SK-N-SH treated with all-trans-retinoic acid at 6 μM for 48 hours (cell line): ENCODE measurements around the gene FGF19.

Experiments
- BACH2 ChIP-seq: fragments of 250-450 bp; sonication (Bioruptor Pico); IDR thresholded peaks from 2 replicates; pipeline ENCODE4 v1.9.0; 2021; ENCODE audit warnings: mild to moderate bottlenecking, borderline replicate concordance
- CSDC2 ChIP-seq: fragments of 250-450 bp; sonication (Bioruptor Pico); IDR thresholded peaks from 2 replicates; pipeline ENCODE4 v1.5.0; 2020; ENCODE audit warnings: mild to moderate bottlenecking, moderate library complexity
- ESRRG ChIP-seq: fragments of 250-450 bp; sonication (Bioruptor Pico); IDR thresholded peaks from 2 replicates; pipeline ENCODE4 v1.6.1; 2021; ENCODE audit warnings: mild to moderate bottlenecking
- GLIS3 ChIP-seq: fragments of 250-450 bp; sonication (Bioruptor Pico); IDR thresholded peaks from 2 replicates; pipeline ENCODE4 v1.5.0; 2020; ENCODE audit warnings: mild to moderate bottlenecking, moderate library complexity
- PATZ1 ChIP-seq: fragments of 250-450 bp; sonication (Bioruptor Pico); IDR thresholded peaks from 2 replicates; pipeline ENCODE4 v1.8.0; 2020; ENCODE audit warnings: mild to moderate bottlenecking, moderate library complexity, borderline replicate concordance
- RARB ChIP-seq: fragments of 250-450 bp; sonication (Bioruptor Pico); IDR thresholded peaks from 2 replicates; pipeline ENCODE4 v1.8.0; 2021; ENCODE audit warnings: mild to moderate bottlenecking, moderate library complexity
- SNAI2 ChIP-seq: fragments of 250-450 bp; sonication (Bioruptor Pico); IDR thresholded peaks from 2 replicates; pipeline ENCODE4 v1.5.0; 2020; ENCODE audit warnings: mild to moderate bottlenecking, moderate library complexity
- ZFP30 ChIP-seq: fragments of 450-650 bp; formaldehyde crosslinking; IDR thresholded peaks from 2 replicates; pipeline ENCODE4 v1.5.0; 2022; ENCODE audit warnings: mild to moderate bottlenecking, moderate library complexity
- ZNF8 ChIP-seq: fragments of 450-650 bp; formaldehyde crosslinking; IDR thresholded peaks from 2 replicates; pipeline ENCODE4 v1.5.0; 2020; ENCODE audit warnings: mild to moderate bottlenecking, moderate library complexity

DNA sequence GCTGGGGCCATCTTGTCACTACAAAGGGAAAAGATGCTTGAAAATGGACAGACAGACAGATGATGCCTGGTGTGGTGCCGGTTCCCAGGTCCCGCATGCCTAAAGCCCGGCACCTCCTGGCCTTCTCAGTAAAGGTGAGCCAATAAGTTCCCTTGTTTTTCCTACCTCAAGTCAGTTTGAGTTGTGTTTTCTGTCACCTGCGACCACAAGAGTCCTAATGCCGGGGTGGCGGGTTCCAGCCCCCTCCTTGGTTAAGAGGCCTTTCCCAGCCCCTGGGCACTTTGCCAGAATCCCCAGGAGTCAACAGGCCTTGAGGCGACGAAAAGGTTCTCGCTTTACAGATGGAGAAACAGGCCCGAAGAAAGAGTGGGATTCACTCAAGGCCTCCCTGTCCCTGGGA lies 9.0 kb downstream of the FGF19 start:
- no peak for TF ChIP-seq GLIS3 (CRISPR knock-in tag)
- TF ChIP-seq PATZ1: no peak
- no peak for TF ChIP-seq ZNF8 (CRISPR knock-in tag)
- no peak for TF ChIP-seq ESRRG (CRISPR knock-in tag)
- no peak for TF ChIP-seq CSDC2
- no peak for TF ChIP-seq RARB
- no peak for TF ChIP-seq BACH2 (CRISPR knock-in tag)
- TF ChIP-seq SNAI2: no peak
- TF ChIP-seq ZFP30 (CRISPR knock-in tag): no peak
